AG09309 (cell line): Measurements from ENCODE around the gene CYP3A5.
"Not testable (repeated sequence)": the region's sequence is repeated elsewhere in the genome, so short reads cannot be mapped to it uniquely, and the experiment has no call there.

ENCODE experiments used
- DNase-seq: peaks from one replicate; pipeline ENCODE4 v3.0.0-alpha.2; 2010; ENCODE audit warnings: low read depth
- H3K4me3 ChIP-seq: 2 replicates; pipeline ENCODE4 v1.5.1; 2011; ENCODE audit warnings: mild to moderate bottlenecking, low read depth, low read length, moderate library complexity; ENCODE audit not compliant: control insufficient read depth
- CTCF ChIP-seq: IDR thresholded peaks from 2 replicates; pipeline ENCODE4 v1.5.1; 2011; ENCODE audit warnings: mild to moderate bottlenecking, low read depth, low read length, inconsistent platforms; ENCODE audit not compliant: insufficient read depth, control insufficient read depth; ENCODE audit errors: missing control alignments

Gene CYP3A5

GRCh38 chr7:99694201-99694911, 14.6 kb upstream of the CYP3A5 start:
- H3K4me3 ChIP-seq: no peak overlapping the region
- TF ChIP-seq CTCF: no peak
- no peak for DNase-seq

GRCh38 chr7:99693427-99694200, 13.8 kb upstream of the CYP3A5 start:
- no peak overlapping the region for H3K4me3 ChIP-seq
- TF ChIP-seq CTCF: no peak
- DNase-seq: no peak

GRCh38 chr7:99693100-99693426, 13.3 kb upstream of the CYP3A5 start:
- no peak overlapping the region for H3K4me3 ChIP-seq
- no peak for TF ChIP-seq CTCF
- DNase-seq: no peak

- H3K4me3 ChIP-seq, DNase-seq: not testable (repeated sequence)
Measured at GRCh38 chr7:99692563-99692962, 12.8 kb upstream of the CYP3A5 start.

GRCh38 chr7:99691658-99692057, 11.9 kb upstream of the CYP3A5 start:
- not testable (repeated sequence) for DNase-seq, H3K4me3 ChIP-seq

GRCh38 chr7:99690918-99691317, 11.1 kb upstream of the CYP3A5 start:
- not testable (repeated sequence) for DNase-seq, H3K4me3 ChIP-seq

GRCh38 chr7:99685871-99686608, 6.2 kb upstream of the CYP3A5 start:
- not testable (repeated sequence) for H3K4me3 ChIP-seq, DNase-seq

GRCh38 chr7:99685129-99685758, 5.4 kb upstream of the CYP3A5 start:
- no peak for DNase-seq
- TF ChIP-seq CTCF: no peak
- no peak overlapping the region for H3K4me3 ChIP-seq
